Activated T-helper 1 cell treated with anti-CD3 and anti-CD28 coated beads, Interleukin-2, amount 50 U/mL, for 16 hours (primary cell): ENCODE data around the gene DUSP14.

Experiments used
- DNase-seq, 2 donors: peaks; one replicate each; pipeline ENCODE4 v3.0.0-alpha.2; 2020; ENCODE audit warnings: low read depth in 1 of 2, low spot score in 1 of 2

Gene DUSP14

GRCh38 chr17:37512442-37513068 lies 22.9 kb downstream of the DUSP14 start:
- no peak for DNase-seq

- DNase-seq, result no peak
Measured at GRCh38 chr17:37513711-37514110, 24.0 kb downstream of the DUSP14 start.

GRCh38 chr17:37516127-37516571 lies 26.5 kb downstream of the DUSP14 start:
- DNase-seq, result no peak

GRCh38 chr17:37517881-37518280 lies 28.2 kb downstream of the DUSP14 start:
- DNase-seq, result no peak

- DNase-seq, result no peak
Measured at GRCh38 chr17:37518826-37519225, 29.1 kb downstream of the DUSP14 start.

GRCh38 chr17:37519251-37519985 lies 29.7 kb downstream of the DUSP14 start:
- no peak for DNase-seq

- DNase-seq, result no peak
Measured at GRCh38 chr17:37520174-37520573, 30.5 kb downstream of the DUSP14 start.

- no peak for DNase-seq
Measured at GRCh38 chr17:37521821-37522220, 32.1 kb downstream of the DUSP14 start.

- DNase-seq, result no peak
Measured at GRCh38 chr17:37523715-37524219, 34.1 kb downstream of the DUSP14 start.

GRCh38 chr17:37527249-37527851 lies 37.7 kb downstream of the DUSP14 start:
- no peak for DNase-seq

- DNase-seq, result no peak
Measured at GRCh38 chr17:37530420-37530819, 40.7 kb downstream of the DUSP14 start.

GRCh38 chr17:37532756-37533155 lies 43.1 kb downstream of the DUSP14 start:
- DNase-seq, result no peak

GRCh38 chr17:37535906-37536305 lies 46.2 kb downstream of the DUSP14 start:
- no peak for DNase-seq

GRCh38 chr17:37538981-37539659 lies 49.4 kb downstream of the DUSP14 start:
- DNase-seq, result no peak

- no peak for DNase-seq
Measured at GRCh38 chr17:37541880-37542660, 52.4 kb downstream of the DUSP14 start.

- no peak for DNase-seq
Measured at GRCh38 chr17:37543637-37544052, 54.0 kb downstream of the DUSP14 start.

- no peak for DNase-seq
Measured at GRCh38 chr17:37545486-37545885, 55.8 kb downstream of the DUSP14 start.

- DNase-seq, result no peak
Measured at GRCh38 chr17:37546302-37546701, 56.6 kb downstream of the DUSP14 start.

GRCh38 chr17:37547986-37548385 lies 58.3 kb downstream of the DUSP14 start:
- no peak for DNase-seq

GRCh38 chr17:37551788-37552187 lies 62.1 kb downstream of the DUSP14 start:
- no peak for DNase-seq
